Calu3 (cell line): Measurements from ENCODE around the gene TAF1B. TPM values are rescaled to one million over a fixed set of nuclear protein-coding genes. Genes with fewer than 3 reads are reported as not detected.
A peak's percentile ranks its signal among the peaks of the same experiment; 100 is the strongest.

ENCODE experiments used
- BruUV-seq: library from RNA; stranded (reverse); fragments of 400-500 nt; replicated peaks from 2 replicates; lab custom pipeline; 2021; lab: Mats Ljungman, UMichigan
- CTCF ChIA-PET: fragments of 300-600 bp; sonication (Branson Sonifier 250); formaldehyde crosslinking; loops from one replicate; lab custom pipeline; 2022; ENCODE audit warnings: antibody characterized with exemption; lab: Charles Lee
- DNase-seq: peaks from one replicate; pipeline ENCODE4 v3.0.0; 2022
- H3K27ac Mint-ChIP-seq: one replicate; pipeline ENCODE4 v1.8.0; 2022; ENCODE audit warnings: mixed read lengths; ENCODE audit not compliant: unreplicated experiment
- H3K27me3 Mint-ChIP-seq: one replicate; pipeline ENCODE4 v1.8.0; 2022; ENCODE audit warnings: mixed read lengths; ENCODE audit not compliant: unreplicated experiment
- H3K36me3 Mint-ChIP-seq: one replicate; pipeline ENCODE4 v1.8.0; 2022; ENCODE audit warnings: mild to moderate bottlenecking, moderate library complexity, mixed read lengths; ENCODE audit not compliant: insufficient read depth, unreplicated experiment
- H3K4me1 Mint-ChIP-seq: one replicate; pipeline ENCODE4 v1.8.0; 2022; ENCODE audit warnings: mild to moderate bottlenecking, low read depth, mixed read lengths; ENCODE audit not compliant: unreplicated experiment
- H3K4me3 Mint-ChIP-seq: one replicate; pipeline ENCODE4 v1.8.0; 2022; ENCODE audit warnings: mild to moderate bottlenecking, low read depth, moderate library complexity, mixed read lengths; ENCODE audit not compliant: unreplicated experiment
- H3K9me3 Mint-ChIP-seq: one replicate; pipeline ENCODE4 v1.8.0; 2022; ENCODE audit warnings: low read depth, mixed read lengths; ENCODE audit not compliant: unreplicated experiment
- intact Hi-C: fragments of 100-400 bp; cut with micrococcal nuclease; formaldehyde crosslinking; loops from one replicate; pipeline ENCODE4 v1.10.0; 2022; ENCODE audit not compliant: unreplicated experiment
- total RNA-seq: library from RNA; stranded (reverse); gene quantifications from 2 replicates; pipeline ENCODE4 v1.2.3, GENCODE V29; 2022
- TF ChIP-seq, protein P1 (sequence below): fragments of 200-600 bp; IDR thresholded peaks from one replicate; pipeline ENCODE4 v1.8.0; 2022; ENCODE audit warnings: antibody characterized with exemption; ENCODE audit not compliant: unreplicated experiment

TAF1B gene
- total RNA-seq, 1 experiment from 2014 or later, result 23.0 TPM

DNA sequence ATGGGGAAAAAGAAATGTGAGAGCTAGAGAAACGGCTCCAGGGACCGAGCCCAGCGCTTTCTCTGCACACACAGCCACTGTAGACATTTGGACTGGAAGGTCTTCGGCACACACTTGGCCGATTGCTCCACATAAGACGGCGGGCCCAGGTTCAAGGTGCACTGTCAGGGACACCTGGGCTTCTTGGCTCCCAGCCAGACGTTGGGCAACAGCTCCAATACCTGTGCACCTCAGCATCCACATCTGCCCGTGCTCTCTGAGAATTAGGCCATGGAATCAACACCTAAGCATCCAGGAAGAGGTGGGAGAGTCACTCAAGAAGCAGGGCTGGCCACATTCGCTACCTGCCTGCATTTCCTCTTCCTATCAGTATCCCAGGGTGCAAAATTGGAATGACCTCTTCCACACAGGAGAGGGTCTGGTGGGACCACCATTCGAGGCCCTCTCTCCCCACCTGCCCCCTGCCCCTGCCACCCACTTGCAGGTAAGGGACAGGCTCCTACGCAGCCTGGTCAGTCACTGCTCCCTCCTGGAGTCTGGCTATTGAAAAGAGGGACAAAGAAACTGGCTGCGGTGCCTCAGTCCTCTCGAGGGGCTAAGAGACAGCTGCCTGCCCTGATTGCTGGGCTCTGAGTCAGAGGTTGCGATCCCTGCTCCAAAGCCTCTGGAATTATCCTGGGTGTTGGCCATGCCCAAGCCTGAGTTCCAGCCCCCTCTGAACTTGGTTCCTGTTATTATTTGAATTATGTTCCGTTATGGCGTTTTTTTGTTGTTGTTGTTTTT, 40.1 kb upstream of the TAF1B start:
- Mint-ChIP-seq H3K4me1 (peaks cover 43% of the 10 kb centered on the region), H3K4me3 (no peak overlapping the region), H3K36me3 (peaks cover 7% of the 10 kb centered on the region), H3K27ac (no peak overlapping the region), H3K27me3 (no peaks in the 10 kb centered on the region), H3K9me3 (no peaks in the 10 kb centered on the region)
- intact Hi-C loops, result no loop called here
- DNase-seq, result peak; percentile 28
- CTCF ChIA-PET, result interaction anchor here (0.6 to 0.7 kb wide), 2 partner anchors 55 to 1304 kb away, joined by 3 to 8 read pairs; no protein-coding TSS in a partner anchor
- BruUV-seq, result no TSS peak
- TF ChIP-seq, protein P1, sequence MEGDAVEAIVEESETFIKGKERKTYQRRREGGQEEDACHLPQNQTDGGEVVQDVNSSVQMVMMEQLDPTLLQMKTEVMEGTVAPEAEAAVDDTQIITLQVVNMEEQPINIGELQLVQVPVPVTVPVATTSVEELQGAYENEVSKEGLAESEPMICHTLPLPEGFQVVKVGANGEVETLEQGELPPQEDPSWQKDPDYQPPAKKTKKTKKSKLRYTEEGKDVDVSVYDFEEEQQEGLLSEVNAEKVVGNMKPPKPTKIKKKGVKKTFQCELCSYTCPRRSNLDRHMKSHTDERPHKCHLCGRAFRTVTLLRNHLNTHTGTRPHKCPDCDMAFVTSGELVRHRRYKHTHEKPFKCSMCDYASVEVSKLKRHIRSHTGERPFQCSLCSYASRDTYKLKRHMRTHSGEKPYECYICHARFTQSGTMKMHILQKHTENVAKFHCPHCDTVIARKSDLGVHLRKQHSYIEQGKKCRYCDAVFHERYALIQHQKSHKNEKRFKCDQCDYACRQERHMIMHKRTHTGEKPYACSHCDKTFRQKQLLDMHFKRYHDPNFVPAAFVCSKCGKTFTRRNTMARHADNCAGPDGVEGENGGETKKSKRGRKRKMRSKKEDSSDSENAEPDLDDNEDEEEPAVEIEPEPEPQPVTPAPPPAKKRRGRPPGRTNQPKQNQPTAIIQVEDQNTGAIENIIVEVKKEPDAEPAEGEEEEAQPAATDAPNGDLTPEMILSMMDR, result no peak

- CTCF ChIA-PET, result no interaction called here
- intact Hi-C loops, result no loop called here
- DNase-seq, result no peak
- H3K27me3 Mint-ChIP-seq, result no peaks in the 10 kb centered on the region
- BruUV-seq, result no TSS peak
- no peak overlapping the region for H3K27ac Mint-ChIP-seq
- TF ChIP-seq, protein P1, result no peak
- H3K36me3 Mint-ChIP-seq, result no peaks in the 10 kb centered on the region
- no peak overlapping the region for H3K4me3 Mint-ChIP-seq
- H3K9me3 Mint-ChIP-seq, result no peaks in the 10 kb centered on the region
- peaks cover 37% of the 10 kb centered on the region for H3K4me1 Mint-ChIP-seq
Observed at GRCh38 chr2:9805435-9806297, 37.6 kb upstream of the TAF1B start.

DNA sequence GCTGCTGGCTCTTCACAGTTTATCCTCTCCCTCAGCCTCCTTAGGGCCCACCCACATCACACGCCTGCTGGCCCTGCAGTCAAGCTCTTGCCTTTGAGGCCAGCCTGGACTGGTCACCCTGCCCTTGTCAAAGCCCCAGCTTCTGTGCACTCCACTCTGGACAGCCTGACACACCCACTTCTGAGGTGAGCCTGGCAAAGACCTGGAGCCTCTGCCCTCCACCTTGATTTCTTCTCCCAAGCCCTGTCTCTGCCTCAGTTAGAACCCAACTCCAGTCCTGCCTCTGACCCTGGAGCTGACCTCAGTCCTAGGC, 37.0 kb upstream of the TAF1B start:
- Mint-ChIP-seq H3K4me1 (peaks cover 34% of the 10 kb centered on the region), H3K27me3 (no peaks in the 10 kb centered on the region), H3K9me3 (no peaks in the 10 kb centered on the region), H3K36me3 (no peaks in the 10 kb centered on the region), H3K4me3 (no peak overlapping the region), H3K27ac (no peak overlapping the region)
- DNase-seq, result no peak
- CTCF ChIA-PET, result no interaction called here
- intact Hi-C loops, result no loop called here
- no TSS peak for BruUV-seq
- TF ChIP-seq, protein P1, result no peak

GRCh38 chr2:9806656-9807055, 36.6 kb upstream of the TAF1B start:
- DNase-seq, result no peak
- no TSS peak for BruUV-seq
- peaks cover 30% of the 10 kb centered on the region for H3K4me1 Mint-ChIP-seq
- H3K36me3 Mint-ChIP-seq, result no peaks in the 10 kb centered on the region
- intact Hi-C loops, result no loop called here
- no peak overlapping the region for H3K27ac Mint-ChIP-seq
- H3K27me3 Mint-ChIP-seq, result no peaks in the 10 kb centered on the region
- CTCF ChIA-PET, result no interaction called here
- TF ChIP-seq, protein P1, result no peak
- no peaks in the 10 kb centered on the region for H3K9me3 Mint-ChIP-seq
- no peak overlapping the region for H3K4me3 Mint-ChIP-seq
